ENCODE data around the gene C1QTNF3.
"Not testable (repeated sequence)": the region's sequence is repeated elsewhere in the genome, so short reads cannot be mapped to it uniquely, and the experiment has no call there.

Gene C1QTNF3

DNA sequence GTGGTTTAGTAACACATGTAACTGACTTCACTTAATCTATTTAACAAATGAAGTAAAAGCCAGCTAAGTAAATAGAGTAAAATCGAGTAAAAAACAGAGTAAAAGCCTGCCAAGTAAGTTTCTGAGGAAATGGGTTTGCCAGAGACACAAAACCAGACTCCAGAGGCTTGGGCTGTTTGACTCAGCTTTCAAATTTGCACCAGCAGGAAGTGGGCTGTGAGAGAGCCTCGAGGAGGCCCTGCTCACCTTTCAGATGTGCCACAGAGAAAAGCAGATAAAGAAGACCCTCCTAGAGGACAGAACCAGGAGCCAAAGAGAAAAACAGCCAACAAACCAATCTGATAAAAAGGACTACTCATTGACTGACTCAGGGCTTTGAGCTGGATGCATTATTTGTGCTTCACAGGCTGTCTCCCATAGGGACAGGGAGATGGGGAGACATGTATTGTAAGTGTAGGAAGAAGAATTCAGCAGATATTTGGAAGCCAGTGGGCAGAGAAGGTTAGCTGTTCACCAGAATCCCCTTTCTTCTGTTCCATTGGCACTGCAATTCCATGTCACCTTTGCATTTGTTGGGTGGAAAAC, 20.8 kb downstream of the C1QTNF3 start:
- peak in 1 of 2 donors; percentile 9 for DNase-seq (ENCODE audit: low read depth in 2 of 2)

GRCh38 chr5:34021334-34021733, 21.7 kb downstream of the C1QTNF3 start:
- DNase-seq (ENCODE audit: low read depth in 2 of 2): no peak

DNA sequence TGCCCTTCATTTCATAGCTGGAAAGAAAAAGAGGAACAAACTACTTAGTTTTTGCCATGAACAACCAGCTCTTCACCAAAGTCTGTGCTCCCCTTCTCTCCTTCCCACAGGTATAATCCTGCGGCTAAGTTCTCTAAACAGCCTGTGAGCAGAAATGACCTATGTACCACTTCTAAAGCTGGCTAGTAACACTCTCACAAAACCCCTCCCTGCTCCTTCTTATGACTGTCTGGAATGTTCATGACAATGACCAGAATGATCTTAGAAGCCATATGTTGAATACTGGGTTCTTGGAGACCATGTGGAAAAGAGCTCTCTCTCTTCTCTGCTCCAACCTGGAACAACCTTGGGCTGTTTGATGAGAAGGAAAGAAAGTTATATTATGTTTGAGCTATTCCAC, 22.3 kb downstream of the C1QTNF3 start:
- no peak for DNase-seq (ENCODE audit: low read depth in 2 of 2)

- no peak for DNase-seq (ENCODE audit: low read depth in 2 of 2)
These were observed 25.8 kb downstream of the C1QTNF3 start for GRCh38 chr5:34017254-34017653.

DNA sequence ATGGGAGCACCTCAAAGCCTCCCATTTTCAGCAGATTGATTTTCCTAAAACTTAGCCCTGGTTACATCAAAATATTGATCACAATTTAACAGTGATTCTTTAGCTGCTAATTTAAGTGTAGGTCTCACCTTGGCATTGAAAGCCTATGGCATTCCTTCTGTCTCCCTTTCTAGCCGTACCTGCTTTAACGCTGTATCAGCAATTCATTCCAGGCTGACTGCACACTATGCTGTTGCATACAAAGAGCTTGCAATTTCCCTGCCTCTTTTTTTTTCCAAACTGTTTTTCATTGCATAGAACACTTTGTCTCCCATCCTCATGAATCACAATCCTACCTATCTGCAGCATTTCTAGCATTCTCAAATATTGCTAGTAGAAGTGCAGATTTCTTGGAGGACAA, 26.3 kb downstream of the C1QTNF3 start:
- DNase-seq (ENCODE audit: low read depth in 2 of 2): no peak

DNA sequence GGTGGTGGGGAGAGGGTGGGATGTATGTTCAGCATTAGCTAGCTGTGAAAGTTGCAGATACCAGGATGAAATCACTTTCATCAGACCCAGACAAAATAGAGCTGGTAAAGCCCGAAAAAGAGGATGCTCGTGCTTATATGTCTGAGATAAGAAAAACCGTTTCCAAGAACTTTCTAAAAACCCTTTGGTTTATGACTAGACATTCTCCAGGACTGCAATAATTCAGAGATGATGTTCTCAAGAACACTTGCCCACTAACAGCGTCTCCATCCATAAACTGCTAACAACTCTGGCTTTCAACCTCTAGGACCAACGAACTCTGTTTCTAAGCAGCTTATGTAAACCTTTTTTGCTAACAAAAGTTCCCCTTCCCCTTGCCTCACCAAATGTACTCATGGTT, 26.8 kb downstream of the C1QTNF3 start:
- DNase-seq (ENCODE audit: low read depth in 2 of 2): no peak

DNA sequence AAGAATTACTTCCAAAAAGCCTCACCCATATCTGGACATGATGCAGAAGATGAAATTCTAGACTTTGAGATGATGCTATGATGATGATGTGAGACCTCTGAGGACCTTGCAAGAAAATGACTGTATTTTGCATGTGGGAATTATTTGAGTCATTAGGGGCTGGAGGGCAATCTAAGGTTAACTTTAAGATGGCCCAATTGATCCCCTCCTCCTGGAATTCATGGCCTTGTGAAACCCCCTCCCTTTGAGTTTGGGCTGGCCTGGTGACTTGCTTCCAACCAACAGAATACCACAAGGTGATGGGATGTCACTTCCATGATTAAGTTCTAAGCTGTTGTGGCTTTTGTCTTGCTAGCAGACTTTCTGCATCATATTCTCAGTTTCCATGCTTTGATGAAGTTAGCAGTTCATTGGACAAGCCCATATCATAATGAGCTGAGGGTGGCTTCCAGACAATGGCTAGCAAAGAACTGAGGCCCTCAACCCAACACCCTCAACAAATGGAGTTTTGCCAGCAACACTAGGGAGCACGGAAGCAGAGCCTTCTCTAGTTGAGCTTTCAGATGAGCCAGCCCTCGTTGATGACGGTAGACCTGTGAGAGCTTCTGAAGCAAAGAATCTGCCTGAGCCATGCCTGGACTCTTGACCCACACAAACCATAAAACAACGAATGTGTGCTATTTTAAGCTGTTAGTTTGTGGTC, 27.7 kb downstream of the C1QTNF3 start:
- DNase-seq (ENCODE audit: low read depth in 2 of 2): no peak

- DNase-seq (ENCODE audit: low read depth in 2 of 2): no peak
These were observed 28.4 kb downstream of the C1QTNF3 start for GRCh38 chr5:34014626-34015025.

DNA sequence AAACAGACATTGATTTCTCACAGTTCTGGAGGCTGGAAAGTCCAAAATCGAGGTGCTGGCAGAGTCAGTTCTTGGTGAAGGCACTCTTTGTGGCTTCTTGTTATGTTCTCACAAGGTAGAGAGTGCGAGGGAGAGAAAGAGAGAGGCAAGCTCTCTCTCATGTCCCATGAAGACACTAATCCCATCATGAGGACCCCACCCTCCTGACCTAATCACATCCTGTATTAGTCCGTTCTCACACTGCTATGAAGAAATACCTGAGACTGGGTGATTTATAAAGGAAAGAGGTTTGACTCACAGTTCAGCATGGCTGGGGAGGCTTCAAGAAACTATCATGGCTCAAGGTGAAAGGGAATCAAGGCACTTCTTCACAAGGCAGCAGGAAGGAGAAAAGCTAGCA, 29.5 kb downstream of the C1QTNF3 start:
- DNase-seq (ENCODE audit: low read depth in 2 of 2): no peak

DNA sequence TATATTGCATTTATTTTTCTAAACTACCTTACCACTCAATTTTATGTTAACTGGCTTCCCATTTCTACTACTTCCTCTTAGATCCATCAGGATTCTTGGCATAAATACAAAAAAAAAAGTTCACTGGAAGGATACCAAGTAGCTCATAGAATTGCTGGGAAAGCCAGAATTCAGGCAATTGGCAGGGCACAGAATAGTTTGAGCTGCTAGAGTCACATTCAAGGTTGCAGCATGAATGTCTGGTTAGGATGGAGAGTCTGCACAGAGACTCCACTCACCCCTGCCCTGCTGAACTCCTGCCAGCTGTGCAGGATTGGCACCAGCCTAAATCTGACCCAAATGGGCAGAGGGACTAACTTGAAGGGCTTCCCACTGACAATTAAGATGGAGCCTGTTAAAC, 30.2 kb downstream of the C1QTNF3 start:
- no peak for DNase-seq (ENCODE audit: low read depth in 2 of 2)

GRCh38 chr5:34011536-34011935, 31.5 kb downstream of the C1QTNF3 start:
- DNase-seq (ENCODE audit: low read depth in 2 of 2): no peak

GRCh38 chr5:34010146-34010545, 32.9 kb downstream of the C1QTNF3 start:
- DNase-seq (ENCODE audit: low read depth in 2 of 2): not testable (repeated sequence)

GRCh38 chr5:34009610-34010009, 33.4 kb downstream of the C1QTNF3 start:
- DNase-seq (ENCODE audit: low read depth in 2 of 2): no peak

DNA sequence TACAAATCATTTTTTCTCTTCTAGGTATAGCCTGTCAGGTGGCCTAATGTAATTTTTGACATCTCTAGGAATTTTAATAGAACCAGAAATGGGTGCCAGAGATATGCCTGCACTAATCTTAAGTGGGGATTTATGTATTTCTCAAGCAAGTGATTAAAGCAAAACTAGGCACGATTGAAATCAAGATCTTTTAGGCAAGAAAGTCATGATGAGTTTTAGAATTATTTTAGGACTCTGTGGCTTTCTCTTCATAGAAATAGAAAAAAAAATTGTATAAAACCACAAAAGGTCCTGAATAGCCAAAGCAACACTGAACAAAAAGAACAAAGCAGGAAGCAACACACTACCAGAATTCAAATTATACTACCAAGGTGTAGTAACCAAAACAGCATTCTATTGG, 34.2 kb downstream of the C1QTNF3 start:
- DNase-seq (ENCODE audit: low read depth in 2 of 2): no peak

GRCh38 chr5:34007621-34008600, 35.1 kb downstream of the C1QTNF3 start, which contains the start of gene AMACR:
Gene AMACR (minus strand): TSS chr5:34008050. CDS start chr5:34008019, 31 bp downstream.
- peak; percentile 82 to 86 for DNase-seq (ENCODE audit: low read depth in 2 of 2)

- DNase-seq (ENCODE audit: low read depth in 2 of 2): no peak
These were observed 35.8 kb downstream of the C1QTNF3 start for GRCh38 chr5:34007201-34007620.

DNA sequence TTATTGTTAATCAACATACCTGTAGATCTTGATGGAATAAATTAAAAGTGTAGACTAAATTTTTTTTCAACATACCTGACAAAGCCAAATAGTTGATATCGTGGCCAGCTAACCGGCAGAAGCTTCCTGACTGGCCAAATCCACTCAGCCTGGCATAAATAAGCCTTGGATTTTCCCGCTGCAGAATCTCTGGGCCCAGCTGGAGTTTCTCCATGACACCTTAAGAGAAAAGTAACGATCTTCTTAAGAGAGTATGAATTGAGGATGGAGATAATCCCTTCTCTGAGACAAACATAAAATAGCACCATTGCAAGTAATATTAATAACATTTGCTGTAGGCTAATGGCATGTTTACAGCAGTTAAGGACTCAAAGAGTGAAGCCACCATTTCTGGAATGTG, 37.3 kb downstream of the C1QTNF3 start:
- no peak for DNase-seq (ENCODE audit: low read depth in 2 of 2)

DNA sequence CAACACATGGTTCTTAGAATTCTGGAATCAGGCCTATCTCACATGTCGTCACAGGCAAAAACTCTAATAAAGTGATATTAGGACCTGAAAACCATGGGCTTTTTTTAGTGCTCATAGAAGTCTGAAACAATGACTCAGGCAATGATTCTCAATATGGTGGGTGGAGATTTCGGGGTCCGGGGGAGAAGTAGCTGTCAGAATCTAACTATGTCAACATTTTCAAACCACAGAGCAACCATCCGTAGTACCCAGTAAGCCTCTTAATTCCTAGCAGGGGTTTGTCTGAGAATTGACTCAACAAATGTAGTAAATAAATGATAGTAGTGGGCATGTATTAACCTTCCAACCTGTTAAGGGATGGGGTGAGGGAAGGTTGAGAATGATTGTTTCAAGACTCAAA, 37.8 kb downstream of the C1QTNF3 start:
- DNase-seq (ENCODE audit: low read depth in 2 of 2): no peak

- no peak for DNase-seq (ENCODE audit: low read depth in 2 of 2)
These were observed 39.1 kb downstream of the C1QTNF3 start for GRCh38 chr5:34003941-34004340.

GRCh38 chr5:34002629-34003328, 40.2 kb downstream of the C1QTNF3 start:
- no peak for DNase-seq (ENCODE audit: low read depth in 2 of 2)

DNA sequence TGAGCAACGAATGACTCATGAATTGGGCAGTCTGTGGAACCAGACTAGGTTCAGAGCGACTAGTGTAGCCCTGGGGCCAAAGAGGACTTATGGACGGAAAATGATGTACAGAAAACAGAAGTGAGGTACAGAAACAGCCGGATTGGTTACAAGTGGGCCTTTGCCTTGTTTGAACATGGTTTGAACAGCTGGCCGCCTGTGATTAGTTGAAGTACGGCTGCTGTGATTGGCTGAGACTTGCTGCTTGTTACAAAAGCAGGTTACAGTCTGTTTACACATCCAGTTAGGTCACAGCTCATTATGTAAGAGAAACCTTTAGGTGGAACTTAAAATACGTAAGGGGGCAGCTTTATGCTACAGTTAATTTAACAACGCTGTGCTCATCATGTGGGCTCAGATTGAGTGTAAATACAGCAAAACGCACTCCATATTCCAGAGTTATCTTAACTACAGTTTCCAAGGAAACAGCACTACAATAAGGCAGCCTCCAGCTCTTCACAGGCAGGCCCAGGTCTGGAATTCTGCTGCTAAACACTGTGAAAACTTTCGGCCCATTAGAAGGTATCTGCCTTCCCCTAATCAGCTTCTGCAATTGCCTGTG, 41.7 kb downstream of the C1QTNF3 start:
- DNase-seq (ENCODE audit: low read depth in 2 of 2): no peak
